HG02840 (cell line): ENCODE measurements around the gene VSIR.

ENCODE experiments used
- ATAC-seq: cut with Tn5 transposase; IDR thresholded peaks from one replicate; pipeline ENCODE4 v1.9.1; 2021; ENCODE audit warnings: mild to moderate bottlenecking, moderate library complexity, moderate number of reproducible peaks; ENCODE audit not compliant: unreplicated experiment, low FRiP score

Gene VSIR

DNA sequence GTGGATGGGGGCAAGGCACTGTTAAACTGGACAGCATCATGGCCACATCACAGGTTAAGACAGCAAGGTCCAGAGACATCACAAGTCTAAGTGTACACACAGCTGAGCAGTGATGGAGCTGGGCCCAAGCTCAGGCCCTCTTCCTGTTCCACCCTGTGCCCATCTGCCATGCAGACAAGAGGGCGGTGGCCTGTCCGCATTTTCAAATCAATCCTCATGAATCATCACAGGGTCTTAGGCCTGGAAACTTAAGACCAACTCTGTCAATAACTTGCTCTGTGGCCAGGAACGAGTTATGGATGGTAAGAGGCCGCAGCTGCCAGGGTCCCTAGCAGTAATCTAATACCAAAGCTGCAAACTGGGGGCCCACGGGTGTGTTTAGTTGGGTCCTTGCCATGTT, 56.9 kb downstream of the VSIR start:
- ATAC-seq = no peak

- no peak for ATAC-seq
Observed at GRCh38 chr10:71715860-71716259, 57.5 kb downstream of the VSIR start.

- ATAC-seq = no peak
Observed at GRCh38 chr10:71715026-71715425, 58.3 kb downstream of the VSIR start.

GRCh38 chr10:71714592-71714991, 58.7 kb downstream of the VSIR start:
- ATAC-seq = no peak

GRCh38 chr10:71714031-71714410, 59.3 kb downstream of the VSIR start:
- no peak for ATAC-seq

DNA sequence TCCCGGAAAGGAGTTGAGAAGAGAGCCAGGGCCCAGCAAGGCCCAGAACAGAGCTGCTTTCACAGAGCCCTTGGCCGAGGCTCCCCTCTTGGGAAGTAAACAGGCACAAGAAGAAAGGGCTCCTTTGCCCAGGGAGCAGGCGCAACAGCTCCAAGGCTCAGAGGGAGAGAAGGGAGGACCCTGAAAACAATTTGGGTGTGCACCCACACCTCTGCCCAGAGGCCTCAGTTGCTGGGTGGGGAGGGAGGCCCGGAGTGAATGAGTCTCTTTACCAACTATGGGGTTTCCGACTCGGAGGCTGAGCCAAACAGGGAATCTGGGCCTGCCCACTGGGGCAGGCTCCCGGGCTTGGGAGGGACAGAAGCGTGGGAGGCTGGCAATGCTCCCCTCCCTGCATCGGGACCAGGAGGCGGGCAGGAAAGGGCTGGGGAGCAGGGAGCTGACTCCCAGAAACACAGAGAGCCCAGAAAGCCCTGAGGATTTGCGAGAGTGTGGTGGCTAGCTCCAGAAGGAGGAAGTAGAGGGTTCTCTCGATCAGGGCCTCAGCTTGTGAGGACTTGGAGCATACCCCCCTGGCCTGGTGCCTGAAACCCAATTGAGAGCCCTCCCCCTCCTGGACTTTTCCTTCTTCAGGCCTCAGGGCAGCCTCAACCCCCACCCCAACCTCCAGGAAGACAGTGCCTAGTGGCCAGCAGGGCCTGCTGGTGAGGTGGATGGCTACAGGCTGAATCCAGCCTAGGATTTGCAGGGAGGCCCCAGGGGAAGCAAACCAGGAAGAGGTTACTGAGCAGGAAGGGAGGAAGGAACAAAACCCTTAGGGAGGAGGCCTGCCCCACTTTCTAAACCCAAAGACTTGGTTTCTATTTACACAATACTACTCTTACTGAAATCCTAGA, 59.9 kb downstream of the VSIR start:
- ATAC-seq = no peak

DNA sequence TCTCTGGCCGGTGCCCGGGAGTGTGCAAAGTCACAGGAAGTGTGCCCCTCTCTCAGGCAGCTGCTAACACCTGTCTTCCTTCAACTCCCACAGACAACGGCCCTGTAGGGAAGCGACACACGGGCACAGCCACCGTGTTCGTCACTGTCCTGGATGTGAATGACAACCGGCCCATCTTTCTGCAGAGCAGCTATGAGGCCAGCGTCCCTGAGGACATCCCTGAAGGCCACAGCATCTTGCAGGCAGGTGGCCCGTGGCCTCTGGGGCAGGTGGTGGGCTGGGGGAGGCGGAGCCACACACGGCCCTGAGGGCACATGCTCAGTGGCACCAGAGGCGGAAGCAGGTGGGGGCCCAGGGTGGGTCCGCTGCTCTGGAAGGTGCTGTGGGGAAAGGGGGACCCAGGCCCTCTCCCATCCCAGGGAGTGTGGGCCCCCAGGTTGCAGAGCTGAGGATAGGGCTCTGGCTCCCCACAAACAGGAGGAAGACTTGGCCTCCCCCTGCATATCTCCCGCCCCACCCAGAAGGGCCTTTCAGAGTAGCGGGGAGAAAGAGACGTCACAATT, 60.7 kb downstream of the VSIR start:
- no peak for ATAC-seq

- no peak for ATAC-seq
Observed at GRCh38 chr10:71712170-71712569, 61.1 kb downstream of the VSIR start.

DNA sequence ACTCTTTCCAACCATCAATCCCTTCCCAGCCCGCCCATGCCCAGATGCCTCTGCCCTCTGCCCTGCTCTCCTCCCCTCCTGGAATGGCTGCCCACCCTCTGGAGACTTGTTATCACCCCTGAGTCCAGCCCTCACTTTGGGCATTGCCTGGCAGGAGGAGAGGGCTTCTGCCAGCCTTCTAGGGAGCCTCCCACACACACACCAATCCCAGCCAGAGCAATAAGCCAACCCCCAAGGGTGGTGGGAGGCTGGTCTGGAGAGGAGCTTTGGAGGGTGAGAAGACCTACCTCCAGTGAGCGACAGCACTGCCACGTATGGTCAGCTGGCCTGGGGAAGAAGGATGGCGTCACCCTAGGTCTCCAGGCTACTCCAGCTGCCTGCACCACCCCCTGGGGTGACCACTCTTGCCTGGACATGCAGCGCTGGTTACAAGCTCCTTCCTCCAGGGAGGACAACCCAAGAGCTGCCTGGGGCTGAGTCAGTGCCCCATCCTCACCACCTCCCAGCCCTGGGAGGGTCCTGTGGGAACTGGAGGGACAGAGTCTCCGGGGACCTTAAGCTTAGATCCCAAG, 62.2 kb downstream of the VSIR start:
- no peak for ATAC-seq

DNA sequence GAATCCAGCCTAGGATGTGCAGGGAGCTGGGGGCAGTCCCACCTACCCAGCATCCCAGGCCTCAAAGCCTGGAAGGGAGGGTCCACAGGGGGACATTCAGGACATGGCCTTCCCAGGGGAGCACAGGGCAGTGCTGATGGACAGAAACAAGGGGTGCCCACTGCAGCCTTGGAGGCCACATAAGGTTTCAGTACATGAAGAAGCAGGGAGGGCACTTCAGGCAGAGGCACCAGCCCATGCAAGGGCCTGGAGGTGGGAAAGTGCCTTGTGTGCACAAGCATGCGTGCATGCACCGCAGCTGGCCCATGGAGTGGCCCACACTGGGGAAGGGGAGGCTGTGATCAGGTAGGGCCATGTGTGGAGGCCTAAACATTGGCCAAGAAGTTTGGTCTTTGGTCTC, 62.8 kb downstream of the VSIR start:
- ATAC-seq = no peak

DNA sequence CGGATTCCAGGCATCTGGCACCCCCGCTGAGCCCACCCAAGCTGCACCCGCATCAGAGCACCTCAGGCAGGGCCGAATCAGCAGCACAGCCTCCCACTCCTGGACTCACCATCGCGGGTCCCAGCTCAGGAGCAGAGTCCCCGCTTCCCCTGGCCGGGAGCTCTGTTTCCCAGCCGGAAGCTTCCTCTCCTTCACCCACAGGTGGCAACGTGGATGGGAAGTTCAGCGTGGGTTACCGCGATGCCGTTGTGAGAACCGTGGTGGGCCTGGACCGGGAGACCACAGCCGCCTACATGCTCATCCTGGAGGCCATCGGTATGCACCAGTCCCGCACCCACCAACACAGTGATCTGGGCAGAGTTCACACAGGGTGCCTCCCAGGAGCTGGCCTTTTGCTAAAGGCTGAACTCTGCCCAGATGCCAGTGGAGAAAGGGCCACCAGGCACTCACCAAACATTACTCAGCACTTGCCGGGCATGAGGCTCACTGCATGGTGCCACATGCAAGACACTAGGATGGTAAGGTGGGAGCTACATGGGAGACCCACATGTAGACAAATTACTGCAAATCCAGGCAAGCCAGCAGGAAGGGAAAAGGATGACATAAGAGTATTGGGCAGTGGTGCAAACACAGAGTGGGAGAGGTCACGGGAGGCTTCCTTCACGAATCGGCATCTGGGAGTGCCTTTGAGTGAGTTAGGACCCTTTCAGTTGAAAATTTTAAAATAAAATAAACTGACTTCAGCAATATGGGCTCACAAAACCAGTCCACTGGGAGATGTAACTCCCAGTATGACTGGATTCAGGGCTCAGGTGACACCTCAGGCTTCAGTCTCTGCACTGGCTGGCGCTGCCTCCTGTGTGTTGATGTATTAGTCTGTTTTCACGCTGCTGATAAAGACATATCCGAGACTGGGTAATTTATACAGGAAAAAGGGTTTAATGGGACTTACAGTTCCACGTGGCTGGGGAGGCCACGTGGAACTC, 64.1 kb downstream of the VSIR start:
- no peak for ATAC-seq

DNA sequence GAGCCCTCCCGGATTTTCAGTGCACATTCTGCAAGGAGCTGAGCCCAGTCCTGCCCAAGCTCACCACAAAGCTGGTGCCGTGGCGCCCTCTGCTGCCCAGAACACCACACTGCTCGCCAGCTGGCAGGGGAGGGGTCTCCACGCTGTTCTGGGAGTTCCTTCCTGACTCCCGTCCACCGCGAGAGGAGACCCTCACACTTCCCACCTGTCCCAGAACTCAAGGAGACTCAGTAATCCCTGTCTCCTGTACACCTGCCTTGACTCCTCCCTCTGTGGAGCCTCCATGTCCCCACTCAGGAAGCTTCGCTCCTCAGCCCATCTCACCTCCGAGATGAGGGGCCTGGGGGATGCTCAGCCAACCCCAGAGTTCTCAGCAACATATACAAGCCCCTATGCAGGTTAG, 65.0 kb downstream of the VSIR start:
- no peak for ATAC-seq

DNA sequence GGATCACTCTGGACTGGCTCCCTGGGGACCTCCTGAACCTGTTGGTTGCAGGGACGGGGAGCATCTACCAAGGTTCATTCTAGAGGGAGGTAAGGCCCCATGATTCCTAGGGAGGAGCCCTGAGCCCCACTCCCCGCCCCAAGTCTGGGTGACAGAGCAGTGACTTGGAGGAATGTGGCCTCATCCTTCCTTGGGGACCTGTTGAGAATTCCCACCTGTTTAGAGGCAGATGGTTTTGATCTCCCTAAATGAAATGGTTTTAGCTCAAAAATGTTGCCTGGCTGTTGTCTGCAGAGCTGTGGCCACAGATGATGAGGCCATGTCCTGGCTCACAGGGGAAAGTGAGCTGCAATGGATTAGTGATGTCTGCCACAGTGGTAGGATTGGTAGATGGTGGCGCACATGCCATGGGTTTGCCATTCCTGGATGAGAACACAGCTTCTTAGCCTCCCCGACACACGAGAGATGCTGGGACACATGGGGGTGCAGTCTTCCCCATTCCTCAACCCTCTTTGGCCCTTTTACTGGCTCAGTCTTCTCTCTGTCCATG, 66.0 kb downstream of the VSIR start:
- ATAC-seq = no peak

- ATAC-seq = no peak
Observed at GRCh38 chr10:71706216-71707121, 66.9 kb downstream of the VSIR start.

DNA sequence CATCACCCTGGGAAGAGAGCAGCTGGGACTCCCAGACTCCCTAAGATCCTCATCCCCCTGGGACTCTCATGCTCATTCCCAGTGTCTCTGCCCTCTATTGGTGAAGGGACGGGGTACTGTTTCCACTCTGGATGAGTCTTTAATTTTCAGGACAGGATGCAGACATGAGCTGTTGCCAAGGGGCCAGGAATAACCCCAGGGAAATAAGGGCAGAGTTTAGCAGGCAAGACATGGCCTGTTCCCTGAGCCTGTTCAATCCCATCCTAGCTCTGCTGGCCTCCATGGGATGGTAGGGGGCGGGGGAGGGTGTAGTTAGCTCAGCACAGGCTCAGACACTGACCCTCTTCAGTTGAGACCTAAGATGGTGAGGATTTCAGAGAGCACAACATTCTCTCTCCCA, 67.7 kb downstream of the VSIR start:
- no peak for ATAC-seq

- ATAC-seq = no peak
Observed at GRCh38 chr10:71704816-71705215, 68.5 kb downstream of the VSIR start.

DNA sequence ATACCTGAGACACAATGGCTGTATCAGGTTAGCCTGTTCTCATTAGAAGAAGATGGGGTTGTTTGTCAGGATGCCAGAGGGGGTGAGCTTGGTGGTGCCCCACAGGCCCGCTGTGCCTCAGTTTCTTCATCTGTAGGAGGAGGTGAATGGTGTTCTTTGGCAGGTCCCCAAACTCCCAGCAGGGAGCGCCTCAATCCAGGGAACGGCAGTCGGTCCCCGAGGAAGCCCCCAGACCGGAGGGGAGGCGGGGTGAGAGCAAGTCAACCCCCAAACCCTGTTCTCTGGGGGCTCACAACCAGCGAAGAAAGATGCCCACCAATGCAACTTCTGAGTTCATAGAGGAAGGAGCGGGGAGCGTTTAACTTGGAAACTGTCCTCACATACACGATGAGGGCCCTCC, 69.7 kb downstream of the VSIR start:
- no peak for ATAC-seq

- ATAC-seq = no peak
Observed at GRCh38 chr10:71701496-71702132, 71.7 kb downstream of the VSIR start.
